Mesendoderm (in vitro differentiated cells): Measurements from ENCODE around the gene ADSS2. TPM values are rescaled to one million over a fixed set of nuclear protein-coding genes. Genes with fewer than 3 reads are reported as not detected.
"Not testable (repeated sequence)": the region's sequence is repeated elsewhere in the genome, so short reads cannot be mapped to it uniquely, and the experiment has no call there.

Source experiments
- DNase-seq: peaks from one replicate; pipeline ENCODE4 v3.0.0; 2013
- H2AK5ac ChIP-seq: 2 replicates; pipeline ENCODE4 v1.6.1; 2013; ENCODE audit warnings: low read length, inconsistent platforms
- H2BK120ac ChIP-seq: 2 replicates; pipeline ENCODE4 v1.6.1; 2013; ENCODE audit warnings: low read depth, mild to moderate bottlenecking, low read length, moderate library complexity, mixed read lengths
- H2BK15ac ChIP-seq: replicated peaks from 2 replicates; pipeline ENCODE4 v1.6.1; 2013; ENCODE audit warnings: low read depth, mild to moderate bottlenecking, moderate library complexity
- H2BK5ac ChIP-seq: 2 replicates; pipeline ENCODE4 v1.6.1; 2013; ENCODE audit warnings: low read length, inconsistent platforms
- H3K18ac ChIP-seq: 2 replicates; pipeline ENCODE4 v1.6.1; 2013; ENCODE audit warnings: mild to moderate bottlenecking, low read length, mixed read lengths
- H3K23ac ChIP-seq: one replicate; pipeline ENCODE4 v1.6.1; 2013; ENCODE audit warnings: low read length
- H3K27ac ChIP-seq: 2 replicates; pipeline ENCODE4 v1.5.1; 2013; ENCODE audit warnings: low read depth, mild to moderate bottlenecking, inconsistent platforms, low read length, moderate library complexity
- H3K27me3 ChIP-seq: 2 replicates; pipeline ENCODE4 v1.6.1; 2013; ENCODE audit warnings: low read length, control low read depth, mild to moderate bottlenecking, inconsistent platforms; ENCODE audit not compliant: insufficient read depth, poor library complexity
- H3K36me3 ChIP-seq: 2 replicates; pipeline ENCODE4 v1.6.1; 2013; ENCODE audit warnings: low read length, inconsistent platforms; ENCODE audit not compliant: control insufficient read depth, insufficient read depth
- H3K4ac ChIP-seq: one replicate; pipeline ENCODE4 v1.6.1; 2013; ENCODE audit warnings: low read depth, mild to moderate bottlenecking, low read length, moderate library complexity
- H3K4me1 ChIP-seq: 2 replicates; pipeline ENCODE4 v1.6.1; 2013; ENCODE audit warnings: low read depth, low read length, inconsistent platforms; ENCODE audit not compliant: control insufficient read depth
- H3K4me2 ChIP-seq: 2 replicates; pipeline ENCODE4 v1.6.1; 2013; ENCODE audit warnings: low read length
- H3K4me3 ChIP-seq: 2 replicates; pipeline ENCODE4 v1.5.1; 2013; ENCODE audit warnings: mild to moderate bottlenecking, low read length
- H3K56ac ChIP-seq: one replicate; pipeline ENCODE4 v1.6.1; 2013; ENCODE audit warnings: low read length
- H3K79me1 ChIP-seq: 2 replicates; pipeline ENCODE4 v1.6.1; 2013; ENCODE audit warnings: low read length, inconsistent platforms
- H3K79me2 ChIP-seq: 2 replicates; pipeline ENCODE4 v1.6.1; 2013; ENCODE audit warnings: mild to moderate bottlenecking, low read length; ENCODE audit not compliant: control insufficient read depth, insufficient read depth
- H3K9ac ChIP-seq: 2 replicates; pipeline ENCODE4 v1.6.1; 2013; ENCODE audit warnings: low read length, inconsistent platforms
- H4K5ac ChIP-seq: one replicate; pipeline ENCODE4 v1.6.1; 2013; ENCODE audit warnings: low read length
- H4K8ac ChIP-seq: one replicate; pipeline ENCODE4 v1.6.1; 2013; ENCODE audit warnings: low read depth, mild to moderate bottlenecking, control low read depth, low read length, moderate library complexity
- WGBS: extraction: QIAGEN DNeasy Blood & Tissue Kit; methylation state at CpG from one replicate; pipeline ENCODE4 v1.1.7; 2013; ENCODE audit warnings: low lambda C conversion rate, missing lambda C conversion rate; ENCODE audit not compliant: insufficient coverage; ENCODE audit errors: extremely low coverage; 5-methylcytosine and 5-hydroxymethylcytosine counted together
- polyA plus RNA-seq, 2 experiments: library from polyadenylated mRNA; stranded (reverse); fragments of 200-250 nt; gene quantifications; one replicate each; pipeline ENCODE4 v1.2.3, GENCODE V29; 2013

The ADSS2 gene
- 67.0 TPM for polyA plus RNA-seq (2013, experiment 1 of 2)
- polyA plus RNA-seq (2013, experiment 2 of 2) = 71.5 TPM

GRCh38 chr1:244451539-244451950 is at the start of gene ADSS2:
ADSS2 (minus strand) TSS chr1:244451909; CDS start chr1:244451817, 92 bp downstream.
- peak within 1 kb of the TSS; percentile 85 for H3K4me2 ChIP-seq
- H4K5ac ChIP-seq = no peak within 1 kb of the TSS
- peak within 1 kb of the TSS; percentile 97 for H3K27ac ChIP-seq
- no peak for DNase-seq
- peak within 1 kb of the TSS; percentile 92 for H3K18ac ChIP-seq
- H4K8ac ChIP-seq = no peak within 1 kb of the TSS
- peak within 1 kb of the TSS; percentile 82 for H3K4ac ChIP-seq
- H3K27me3 ChIP-seq = no peaks in the 10 kb centered on the region
- H2BK15ac ChIP-seq = no peak within 1 kb of the TSS
- peaks cover 2% of the 10 kb centered on the region for H3K79me1 ChIP-seq
- peaks cover 32% of the 10 kb centered on the region for H3K79me2 ChIP-seq
- H2BK120ac ChIP-seq = no peak within 1 kb of the TSS
- peak within 1 kb of the TSS; percentile 89 for H3K4me3 ChIP-seq
- no CpG with 5 or more reads among the region's 45 CpGs for WGBS
- peak within 1 kb of the TSS; percentile 96 for H3K56ac ChIP-seq
- no peak within 1 kb of the TSS for H2AK5ac ChIP-seq
- no peaks in the 10 kb centered on the region for H3K4me1 ChIP-seq
- no peaks in the 10 kb centered on the region for H3K36me3 ChIP-seq
- H3K23ac ChIP-seq = peak within 1 kb of the TSS; percentile 90
- peak within 1 kb of the TSS; percentile 94 for H3K9ac ChIP-seq
- H2BK5ac ChIP-seq = peak within 1 kb of the TSS; percentile 75

- H4K8ac ChIP-seq, H3K4ac ChIP-seq, H3K36me3 ChIP-seq, H3K18ac ChIP-seq, H2AK5ac ChIP-seq, H3K27me3 ChIP-seq, H3K27ac ChIP-seq, H3K4me1 ChIP-seq, H3K79me1 ChIP-seq, H3K4me2 ChIP-seq, H3K9ac ChIP-seq, H2BK15ac ChIP-seq, DNase-seq, H3K79me2 ChIP-seq, H3K23ac ChIP-seq, H2BK120ac ChIP-seq, H3K56ac ChIP-seq, H2BK5ac ChIP-seq, H3K4me3 ChIP-seq, H4K5ac ChIP-seq: not testable (repeated sequence)
- WGBS = no CpG with 5 or more reads among the region's 4 CpGs
Observed at GRCh38 chr1:244500515-244500914, 48.8 kb upstream of the ADSS2 start.

- not testable (repeated sequence) for H3K4me1 ChIP-seq, H3K4me2 ChIP-seq, DNase-seq, H2BK5ac ChIP-seq, H4K8ac ChIP-seq, H3K56ac ChIP-seq, H3K4ac ChIP-seq, H3K27ac ChIP-seq, H3K23ac ChIP-seq, H3K79me1 ChIP-seq, H4K5ac ChIP-seq, H2AK5ac ChIP-seq, H2BK120ac ChIP-seq, H3K79me2 ChIP-seq, H3K4me3 ChIP-seq, H3K9ac ChIP-seq, H3K27me3 ChIP-seq, H3K18ac ChIP-seq, H3K36me3 ChIP-seq, H2BK15ac ChIP-seq
- no CpG with 5 or more reads among the region's 2 CpGs for WGBS
Observed at GRCh38 chr1:244499484-244499883, 47.8 kb upstream of the ADSS2 start.

- Histone ChIP-seq H2AK5ac (no peak overlapping the region), H3K27ac (no peak overlapping the region), H2BK15ac (no peak overlapping the region), H2BK5ac (no peak overlapping the region), H3K27me3 (no peaks in the 10 kb centered on the region), H3K79me2 (no peaks in the 10 kb centered on the region), H3K79me1 (no peaks in the 10 kb centered on the region), H3K18ac (no peak overlapping the region), H3K4ac (no peak overlapping the region), H3K4me3 (no peak overlapping the region), H3K36me3 (no peaks in the 10 kb centered on the region), H3K23ac (no peak overlapping the region), H3K4me2 (no peak overlapping the region), H4K8ac (no peak overlapping the region), H3K9ac (no peak overlapping the region), H4K5ac (no peak overlapping the region), H3K4me1 (peaks cover 2% of the 10 kb centered on the region), H2BK120ac (no peak overlapping the region), H3K56ac (no peak overlapping the region)
- DNase-seq = no peak
- no CpG with 5 or more reads among the region's 1 CpG for WGBS
Observed at GRCh38 chr1:244497805-244498204, 46.1 kb upstream of the ADSS2 start.

GRCh38 chr1:244496186-244496585 is 44.5 kb upstream of the ADSS2 start:
- no peak overlapping the region for H3K56ac ChIP-seq
- H2BK15ac ChIP-seq = no peak overlapping the region
- no peak overlapping the region for H3K9ac ChIP-seq
- H3K36me3 ChIP-seq = no peaks in the 10 kb centered on the region
- H4K5ac ChIP-seq = no peak overlapping the region
- H2AK5ac ChIP-seq = no peak overlapping the region
- H3K4me3 ChIP-seq = no peak overlapping the region
- H4K8ac ChIP-seq = no peak overlapping the region
- peak; percentile 91 for DNase-seq
- no CpG with 5 or more reads among the region's 1 CpG for WGBS
- no peaks in the 10 kb centered on the region for H3K79me2 ChIP-seq
- H3K18ac ChIP-seq = no peak overlapping the region
- no peak overlapping the region for H3K23ac ChIP-seq
- H3K4ac ChIP-seq = no peak overlapping the region
- H2BK5ac ChIP-seq = no peak overlapping the region
- no peaks in the 10 kb centered on the region for H3K4me1 ChIP-seq
- no peaks in the 10 kb centered on the region for H3K79me1 ChIP-seq
- no peak overlapping the region for H2BK120ac ChIP-seq
- no peaks in the 10 kb centered on the region for H3K27me3 ChIP-seq
- H3K4me2 ChIP-seq = no peak overlapping the region
- H3K27ac ChIP-seq = no peak overlapping the region

- Histone ChIP-seq H3K18ac (no peak overlapping the region), H3K79me2 (no peaks in the 10 kb centered on the region), H3K4ac (no peak overlapping the region), H2BK15ac (no peak overlapping the region), H2BK120ac (no peak overlapping the region), H3K9ac (no peak overlapping the region), H3K56ac (no peak overlapping the region), H3K79me1 (no peaks in the 10 kb centered on the region), H2AK5ac (no peak overlapping the region), H3K4me1 (no peaks in the 10 kb centered on the region), H3K27ac (no peak overlapping the region), H3K4me3 (no peak overlapping the region), H3K4me2 (no peak overlapping the region), H4K5ac (no peak overlapping the region), H3K23ac (no peak overlapping the region), H3K36me3 (no peaks in the 10 kb centered on the region), H3K27me3 (no peaks in the 10 kb centered on the region), H4K8ac (no peak overlapping the region), H2BK5ac (no peak overlapping the region)
- DNase-seq = no peak
- WGBS = no CpG with 5 or more reads among the region's 2 CpGs
Observed at GRCh38 chr1:244494653-244495052, 42.9 kb upstream of the ADSS2 start.
